H9 (cell line): Measurements from ENCODE around the gene DSCAM. TPM values are rescaled to one million over a fixed set of nuclear protein-coding genes. Genes with fewer than 3 reads are reported as not detected.

ENCODE experiments used
- DNase-seq: peaks from one replicate; pipeline ENCODE4 v3.0.0-alpha.2; 2017
- H2AFZ ChIP-seq: one replicate; pipeline ENCODE4 v1.6.1; 2013; ENCODE audit warnings: mild to moderate bottlenecking, low read length, control low read depth, moderate library complexity
- H2AK5ac ChIP-seq: 2 replicates; pipeline ENCODE4 v1.6.1; 2013; ENCODE audit warnings: low read length, control low read depth, mixed read lengths; ENCODE audit not compliant: insufficient read length
- H2BK120ac ChIP-seq: one replicate; pipeline ENCODE4 v1.6.1; 2013; ENCODE audit warnings: low read depth, mild to moderate bottlenecking, low read length, control low read depth, inconsistent platforms; ENCODE audit not compliant: poor library complexity, severe bottlenecking
- H2BK12ac ChIP-seq: 2 replicates; pipeline ENCODE4 v1.6.1; 2013; ENCODE audit warnings: low read length, control low read depth, mixed read lengths, low read depth; ENCODE audit not compliant: insufficient read length
- H2BK15ac ChIP-seq: 2 replicates; pipeline ENCODE4 v1.6.1; 2013; ENCODE audit warnings: low read depth, low read length, control low read depth
- H2BK20ac ChIP-seq: one replicate; pipeline ENCODE4 v1.6.1; 2013; ENCODE audit warnings: low read depth, mild to moderate bottlenecking, low read length, control low read depth, inconsistent platforms; ENCODE audit not compliant: poor library complexity, severe bottlenecking
- H2BK5ac ChIP-seq: 2 replicates; pipeline ENCODE4 v1.6.1; 2013; ENCODE audit warnings: low read length, control low read depth, mixed read lengths; ENCODE audit not compliant: insufficient read length
- H3K14ac ChIP-seq: 2 replicates; pipeline ENCODE4 v1.6.1; 2013; ENCODE audit warnings: low read length, control low read depth; ENCODE audit not compliant: insufficient read depth
- H3K18ac ChIP-seq: 2 replicates; pipeline ENCODE4 v1.6.1; 2013; ENCODE audit warnings: low read depth, mild to moderate bottlenecking, mixed read lengths, low read length, control low read depth; ENCODE audit not compliant: insufficient read length
- H3K23ac ChIP-seq: 2 replicates; pipeline ENCODE4 v1.6.1; 2013; ENCODE audit warnings: low read length, control low read depth, mixed read lengths, low read depth; ENCODE audit not compliant: insufficient read length
- H3K23me2 ChIP-seq: 2 replicates; pipeline ENCODE4 v1.6.1; 2013; ENCODE audit warnings: low read depth, mild to moderate bottlenecking, mixed read lengths, low read length, control low read depth; ENCODE audit not compliant: insufficient read length, poor library complexity, severe bottlenecking
- H3K27ac ChIP-seq: 2 replicates; pipeline ENCODE4 v1.5.1; 2013; ENCODE audit warnings: low read length, control low read depth, mixed read lengths, low read depth; ENCODE audit not compliant: insufficient read length
- H3K27me3 ChIP-seq: 2 replicates; pipeline ENCODE4 v1.6.1; 2013; ENCODE audit warnings: low read length, control low read depth, inconsistent platforms; ENCODE audit not compliant: insufficient read depth
- H3K4ac ChIP-seq: 2 replicates; pipeline ENCODE4 v1.6.1; 2013; ENCODE audit warnings: low read depth, mild to moderate bottlenecking, control low read depth, inconsistent platforms, low read length, moderate library complexity
- H3K4me1 ChIP-seq: 2 replicates; pipeline ENCODE4 v1.6.1; 2013; ENCODE audit warnings: low read length, control low read depth, inconsistent platforms; ENCODE audit not compliant: insufficient read depth
- H3K4me2 ChIP-seq: 2 replicates; pipeline ENCODE4 v1.6.1; 2013; ENCODE audit warnings: low read length, control low read depth, mixed read lengths; ENCODE audit not compliant: insufficient read length, insufficient read depth
- H3K56ac ChIP-seq: 2 replicates; pipeline ENCODE4 v1.6.1; 2013; ENCODE audit warnings: low read depth, mild to moderate bottlenecking, mixed read lengths, low read length, control low read depth; ENCODE audit not compliant: insufficient read length
- H3K79me1 ChIP-seq: 2 replicates; pipeline ENCODE4 v1.6.1; 2013; ENCODE audit warnings: low read depth, mild to moderate bottlenecking, moderate library complexity, low read length, control low read depth, inconsistent platforms; ENCODE audit not compliant: insufficient read depth, poor library complexity, severe bottlenecking
- H3K79me2 ChIP-seq: 2 replicates; pipeline ENCODE4 v1.6.1; 2013; ENCODE audit warnings: low read length, control low read depth, inconsistent platforms; ENCODE audit not compliant: insufficient read depth
- H3K9ac ChIP-seq: 2 replicates; pipeline ENCODE4 v1.6.1; 2013; ENCODE audit warnings: low read length, control low read depth, mixed read lengths; ENCODE audit not compliant: insufficient read length; ENCODE audit errors: extremely low read depth
- H3K9me3 ChIP-seq: one replicate; pipeline ENCODE4 v1.6.1; 2013; ENCODE audit warnings: low read depth, low read length, inconsistent platforms; ENCODE audit not compliant: control insufficient read depth
- H3T11ph ChIP-seq: one replicate; pipeline ENCODE4 v1.6.1; 2013; ENCODE audit warnings: mild to moderate bottlenecking, low read length, control low read depth, inconsistent platforms
- H4K20me1 ChIP-seq: one replicate; pipeline ENCODE4 v1.6.1; 2013; ENCODE audit not compliant: control insufficient read depth, insufficient read length, insufficient read depth
- H4K5ac ChIP-seq: 2 replicates; pipeline ENCODE4 v1.6.1; 2013; ENCODE audit warnings: low read depth, mild to moderate bottlenecking, mixed read lengths, low read length, control low read depth; ENCODE audit not compliant: insufficient read length
- H4K8ac ChIP-seq: replicated peaks from 2 replicates; pipeline ENCODE4 v1.6.1; 2013; ENCODE audit warnings: low read length, control low read depth, mixed read lengths, low read depth; ENCODE audit not compliant: insufficient read length
- H4K91ac ChIP-seq: 2 replicates; pipeline ENCODE4 v1.6.1; 2013; ENCODE audit warnings: low read depth, mild to moderate bottlenecking, moderate library complexity, mixed read lengths, low read length, control low read depth; ENCODE audit not compliant: insufficient read length
- H3K27ac Mint-ChIP-seq, 3 experiments: 2 replicates in 2 of 3; 3 replicates in 1 of 3; pipeline ENCODE4 v1.8.0; 2020 to 2021; ENCODE audit warnings: mixed read lengths in 3 of 3, mild to moderate bottlenecking in 1 of 3, moderate library complexity in 1 of 3
- H3K27me3 Mint-ChIP-seq: 2 replicates; pipeline ENCODE4 v1.8.0; 2021; ENCODE audit warnings: low read depth, mild to moderate bottlenecking, moderate library complexity, mixed read lengths
- H3K36me3 Mint-ChIP-seq, 3 experiments: 2 replicates in 2 of 3; 3 replicates in 1 of 3; pipeline ENCODE4 v1.8.0; 2020 to 2021; ENCODE audit warnings: low read depth in 3 of 3, mixed read lengths in 3 of 3; ENCODE audit not compliant: insufficient read depth in 1 of 3
- H3K4me1 Mint-ChIP-seq, 2 experiments: 2 replicates each; pipeline ENCODE4 v1.8.0; 2020; ENCODE audit warnings: mixed read lengths in 2 of 2
- H3K4me3 Mint-ChIP-seq, 2 experiments: 2 replicates in 1 of 2; 3 replicates in 1 of 2; pipeline ENCODE4 v1.8.0; 2020 to 2021; ENCODE audit warnings: mild to moderate bottlenecking in 2 of 2, mixed read lengths in 2 of 2, moderate library complexity in 1 of 2
- H3K9me3 Mint-ChIP-seq, 2 experiments: 2 replicates in 1 of 2; 3 replicates in 1 of 2; pipeline ENCODE4 v1.8.0; 2020; ENCODE audit warnings: mild to moderate bottlenecking in 2 of 2, mixed read lengths in 2 of 2, moderate library complexity in 1 of 2
- WGBS: extraction: QIAGEN DNeasy Blood & Tissue Kit; methylation state at CpG from one replicate; pipeline ENCODE4 v1.1.7; 2013; ENCODE audit warnings: missing lambda C conversion rate, low lambda C conversion rate, mixed read lengths; ENCODE audit not compliant: insufficient read length; ENCODE audit errors: extremely low coverage; 5-methylcytosine and 5-hydroxymethylcytosine counted together
- total RNA-seq: library from RNA; stranded (reverse); gene quantifications from 2 replicates; pipeline ENCODE4 v1.2.1, GENCODE V29; 2021
- TF ChIP-seq, protein P1 (sequence below): fragments of 200-600 bp; sonication (generic); conservative IDR thresholded peaks from 3 replicates; pipeline ENCODE4 v1.8.0; 2021; ENCODE audit warnings: antibody characterized with exemption, mild to moderate bottlenecking

DSCAM gene
- total RNA-seq, 1 experiment from 2014 or later = 0.17 TPM

GRCh38 chr21:40474513-40474912 lies 372.4 kb downstream of the DSCAM start:
- Histone ChIP-seq H2AK5ac (no peak overlapping the region), H4K91ac (no peak overlapping the region), H3K4me2 (no peak overlapping the region), H3K27me3 (no peaks in the 10 kb centered on the region), H2BK5ac (no peak overlapping the region), H3K27ac (no peak overlapping the region), H4K5ac (no peak overlapping the region), H3K14ac (no peak overlapping the region), H3K4me1 (no peaks in the 10 kb centered on the region), H2BK15ac (no peak overlapping the region), H3K56ac (no peak overlapping the region), H3T11ph (no peak overlapping the region), H2BK20ac (no peak overlapping the region), H3K4ac (no peak overlapping the region), H4K8ac (no peak overlapping the region), H2BK12ac (no peak overlapping the region), H3K79me2 (no peaks in the 10 kb centered on the region), H3K23me2 (no peaks in the 10 kb centered on the region), H2AFZ (no peak overlapping the region), H3K23ac (no peak overlapping the region), H2BK120ac (no peak overlapping the region), H4K20me1 (no peaks in the 10 kb centered on the region), H3K9ac (no peak overlapping the region), H3K18ac (no peak overlapping the region), H3K9me3 (no peaks in the 10 kb centered on the region), H3K79me1 (no peaks in the 10 kb centered on the region)
- TF ChIP-seq, protein P1, sequence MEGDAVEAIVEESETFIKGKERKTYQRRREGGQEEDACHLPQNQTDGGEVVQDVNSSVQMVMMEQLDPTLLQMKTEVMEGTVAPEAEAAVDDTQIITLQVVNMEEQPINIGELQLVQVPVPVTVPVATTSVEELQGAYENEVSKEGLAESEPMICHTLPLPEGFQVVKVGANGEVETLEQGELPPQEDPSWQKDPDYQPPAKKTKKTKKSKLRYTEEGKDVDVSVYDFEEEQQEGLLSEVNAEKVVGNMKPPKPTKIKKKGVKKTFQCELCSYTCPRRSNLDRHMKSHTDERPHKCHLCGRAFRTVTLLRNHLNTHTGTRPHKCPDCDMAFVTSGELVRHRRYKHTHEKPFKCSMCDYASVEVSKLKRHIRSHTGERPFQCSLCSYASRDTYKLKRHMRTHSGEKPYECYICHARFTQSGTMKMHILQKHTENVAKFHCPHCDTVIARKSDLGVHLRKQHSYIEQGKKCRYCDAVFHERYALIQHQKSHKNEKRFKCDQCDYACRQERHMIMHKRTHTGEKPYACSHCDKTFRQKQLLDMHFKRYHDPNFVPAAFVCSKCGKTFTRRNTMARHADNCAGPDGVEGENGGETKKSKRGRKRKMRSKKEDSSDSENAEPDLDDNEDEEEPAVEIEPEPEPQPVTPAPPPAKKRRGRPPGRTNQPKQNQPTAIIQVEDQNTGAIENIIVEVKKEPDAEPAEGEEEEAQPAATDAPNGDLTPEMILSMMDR = no peak
- peaks cover 4 to 6% of the 10 kb centered on the region in 2 experiments; a peak in 4 of 5 replicates for H3K9me3 Mint-ChIP-seq
- H3K27ac Mint-ChIP-seq = no peak overlapping the region
- no peaks in the 10 kb centered on the region for H3K4me1 Mint-ChIP-seq
- no CpG with 5 or more reads among the region's 15 CpGs for WGBS
- H3K36me3 Mint-ChIP-seq = peaks cover 0 to 4% (median 2%) of the 10 kb centered on the region in 3 experiments; a peak in 2 of 7 replicates
- 0 out of 2 replicates have a peak, but pooled peaks cover 1% of the 10 kb centered on the region for H3K27me3 Mint-ChIP-seq
- no peak overlapping the region for H3K4me3 Mint-ChIP-seq
- DNase-seq = no peak
